AG04449 (cell line): ENCODE results near the gene OPALIN.

Source experiments
- CTCF ChIA-PET: fragments of 350-600 bp; formaldehyde crosslinking; extraction: SDS; loops from one replicate; lab custom pipeline; 2021; ENCODE audit warnings: antibody characterized with exemption; lab: Yijun Ruan, JAX
- POLR2A ChIA-PET: fragments of 400-600, 350-600 bp; formaldehyde crosslinking; extraction: SDS; loops from one replicate; lab custom pipeline; 2020; ENCODE audit warnings: antibody characterized with exemption, inconsistent platforms; lab: Yijun Ruan, JAX
- DNase-seq: peaks from one replicate; pipeline ENCODE4 v3.0.0-alpha.2; 2010; ENCODE audit warnings: low read depth, low spot score
- H3K4me3 ChIP-seq: 2 replicates; pipeline ENCODE4 v1.5.1; 2011; ENCODE audit warnings: low read depth, mild to moderate bottlenecking, control low read depth, low read length
- TF ChIP-seq, protein P1 (sequence below): IDR thresholded peaks from one replicate; pipeline ENCODE4 v1.5.1; 2011; ENCODE audit warnings: mild to moderate bottlenecking, moderate library complexity, low read length, control low read depth, inconsistent platforms; ENCODE audit not compliant: insufficient read depth; ENCODE audit errors: missing control alignments

Gene OPALIN

DNA sequence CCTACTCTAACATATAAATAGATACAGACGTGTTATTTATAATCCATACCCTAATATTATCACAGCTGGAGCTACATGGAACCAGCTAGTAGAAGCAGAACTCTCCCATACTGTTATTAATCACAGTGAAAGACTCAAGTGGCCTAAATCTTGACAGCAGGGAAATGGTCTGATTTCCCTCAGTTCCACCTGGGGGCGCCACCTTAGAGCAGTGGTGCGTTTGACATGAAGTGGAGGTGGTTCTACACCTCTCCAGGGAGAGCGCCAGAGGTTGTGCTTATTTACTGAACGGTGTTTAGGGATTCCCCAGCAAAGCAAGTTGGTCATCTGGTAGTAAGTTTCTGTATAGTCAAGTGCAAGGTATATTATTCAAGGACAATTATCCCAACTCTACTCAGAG is 37.0 kb downstream of the OPALIN start:
- TF ChIP-seq, protein P1, sequence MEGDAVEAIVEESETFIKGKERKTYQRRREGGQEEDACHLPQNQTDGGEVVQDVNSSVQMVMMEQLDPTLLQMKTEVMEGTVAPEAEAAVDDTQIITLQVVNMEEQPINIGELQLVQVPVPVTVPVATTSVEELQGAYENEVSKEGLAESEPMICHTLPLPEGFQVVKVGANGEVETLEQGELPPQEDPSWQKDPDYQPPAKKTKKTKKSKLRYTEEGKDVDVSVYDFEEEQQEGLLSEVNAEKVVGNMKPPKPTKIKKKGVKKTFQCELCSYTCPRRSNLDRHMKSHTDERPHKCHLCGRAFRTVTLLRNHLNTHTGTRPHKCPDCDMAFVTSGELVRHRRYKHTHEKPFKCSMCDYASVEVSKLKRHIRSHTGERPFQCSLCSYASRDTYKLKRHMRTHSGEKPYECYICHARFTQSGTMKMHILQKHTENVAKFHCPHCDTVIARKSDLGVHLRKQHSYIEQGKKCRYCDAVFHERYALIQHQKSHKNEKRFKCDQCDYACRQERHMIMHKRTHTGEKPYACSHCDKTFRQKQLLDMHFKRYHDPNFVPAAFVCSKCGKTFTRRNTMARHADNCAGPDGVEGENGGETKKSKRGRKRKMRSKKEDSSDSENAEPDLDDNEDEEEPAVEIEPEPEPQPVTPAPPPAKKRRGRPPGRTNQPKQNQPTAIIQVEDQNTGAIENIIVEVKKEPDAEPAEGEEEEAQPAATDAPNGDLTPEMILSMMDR, result no peak
- DNase-seq, result no peak
- CTCF ChIA-PET, result interaction anchor here (1.0 to 2.9 kb wide), 5 partner anchors 13 to 305 kb away, joined by 3 to 18 read pairs (median 4); no protein-coding TSS in a partner anchor
- POLR2A ChIA-PET, result interaction anchor here (0.6 kb wide), 1 partner anchor 1013 kb away, joined by 3 read pairs; the partner anchor contains the start of gene FRAT2
- no peak overlapping the region for H3K4me3 ChIP-seq

- ChIA-PET POLR2A (no interaction called here), CTCF (interaction anchor here (1.5 kb wide), 1 partner anchor 91 kb away, joined by 3 read pairs; no protein-coding TSS in a partner anchor)
- no peak for DNase-seq
These were observed 38.9 kb downstream of the OPALIN start for GRCh38 chr10:96319754-96320474.

GRCh38 chr10:96317067-96317833 is 41.6 kb downstream of the OPALIN start:
- POLR2A ChIA-PET, result no interaction called here
- CTCF ChIA-PET, result interaction anchor here (1.1 kb wide), 1 partner anchor 300 kb away, joined by 3 read pairs; no protein-coding TSS in a partner anchor
- TF ChIP-seq, protein P1, result no peak
- no peak overlapping the region for H3K4me3 ChIP-seq
- DNase-seq, result no peak

More at GRCh38 chr10:96319754-96320474, 38.9 kb downstream of the OPALIN start:
- TF ChIP-seq, protein P1, result no peak
- no peak overlapping the region for H3K4me3 ChIP-seq

DNA sequence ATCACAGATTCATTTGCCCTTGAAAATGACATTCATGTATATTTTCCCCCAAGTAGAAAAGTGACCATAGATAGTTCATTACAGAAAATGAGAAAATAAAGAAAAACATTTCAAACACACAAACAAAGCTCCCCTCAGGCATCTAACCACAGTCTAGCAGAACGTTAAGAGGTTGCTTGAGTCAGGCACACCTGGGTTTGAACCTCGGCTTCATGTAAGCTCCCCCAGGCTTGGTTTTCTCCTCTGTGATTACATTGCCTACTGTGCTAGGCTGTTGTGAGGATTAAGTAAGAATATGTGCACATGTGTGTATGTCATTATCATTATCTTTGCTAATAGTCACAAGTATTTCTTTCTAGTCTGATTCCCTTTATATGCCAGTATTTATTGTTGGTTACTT is 45.5 kb downstream of the OPALIN start:
- DNase-seq, result no peak
- ChIA-PET POLR2A (interaction anchor here (0.6 kb wide), 1 partner anchor 18 kb away, joined by 3 read pairs; no protein-coding TSS in a partner anchor), CTCF (no interaction called here)
- TF ChIP-seq, protein P1, result no peak
- H3K4me3 ChIP-seq, result no peak overlapping the region

DNA sequence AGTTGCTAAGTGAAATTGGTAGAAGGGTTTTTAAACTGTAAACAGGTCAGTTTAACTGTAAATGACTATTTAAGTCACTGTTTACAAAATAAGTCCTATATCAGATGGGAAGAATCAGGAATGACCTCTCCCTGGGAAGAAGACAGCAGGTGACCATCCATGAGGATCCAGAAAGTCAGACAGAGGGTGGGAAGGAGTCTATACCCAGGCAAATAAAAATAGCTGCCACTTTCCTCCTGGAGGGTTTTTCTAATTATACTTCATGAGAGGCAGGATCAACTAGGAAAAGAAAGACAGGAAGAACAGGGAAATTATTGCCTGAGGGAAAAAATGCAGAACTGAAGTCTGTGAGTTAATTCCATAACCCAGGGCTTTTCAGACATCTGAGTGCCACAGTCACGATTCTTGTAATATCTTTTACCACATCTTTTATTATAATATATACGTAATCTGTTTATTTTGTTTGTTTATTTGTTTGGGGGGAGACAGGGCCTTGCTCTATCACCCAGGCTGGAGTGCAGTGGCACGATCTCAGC is 47.6 kb downstream of the OPALIN start:
- ChIA-PET POLR2A (no interaction called here), CTCF (interaction anchor here (0.6 kb wide), 1 partner anchor 18 kb away, joined by 3 read pairs; no protein-coding TSS in a partner anchor)
- DNase-seq, result no peak
- H3K4me3 ChIP-seq, result no peak overlapping the region
- TF ChIP-seq, protein P1, result no peak
